Testis (tissue), 3 donors: ENCODE results near the gene GPHN. TPM values are rescaled to one million over a fixed set of nuclear protein-coding genes. Genes with fewer than 3 reads are reported as not detected.

Experiments
- DNase-seq: peaks from one replicate; pipeline ENCODE4 v3.0.0-alpha.2; 2019
- H3K27ac ChIP-seq, 2 donors: fragments of 200-600 bp; sonication (generic); one replicate each; pipeline ENCODE4 v1.5.1; 2019
- H3K27me3 ChIP-seq: fragments of 200-600 bp; sonication (generic); one replicate; pipeline ENCODE4 v1.5.1; 2019
- H3K36me3 ChIP-seq: fragments of 200-600 bp; sonication (generic); one replicate; pipeline ENCODE4 v1.5.1; 2017; ENCODE audit warnings: low read depth; ENCODE audit errors: missing control alignments
- H3K4me1 ChIP-seq: fragments of 200-600 bp; sonication (generic); one replicate; pipeline ENCODE4 v1.5.1; 2019
- H3K4me3 ChIP-seq, 2 donors: fragments of 200-600 bp; sonication (generic); one replicate each; pipeline ENCODE4 v1.5.1; 2017 to 2019
- H3K9me3 ChIP-seq: fragments of 200-600 bp; sonication (generic); one replicate; pipeline ENCODE4 v1.5.1; 2017
- POLR2A ChIP-seq: fragments of 450-650 bp; IDR thresholded peaks from one replicate; pipeline ENCODE4 v1.6.1; 2017; ENCODE audit warnings: antibody characterized with exemption, mild to moderate bottlenecking, moderate library complexity
- WGBS, 2 donors: methylation state at CpG; one replicate each; pipeline ENCODE4 v1.1.5; 2018; 5-methylcytosine and 5-hydroxymethylcytosine counted together
- intact Hi-C: fragments of 100-400 bp; cut with DNase I; formaldehyde crosslinking; loops from one replicate; pipeline ENCODE4 v1.15.1; 2023; ENCODE audit warnings: low total_unique reads
- polyA plus RNA-seq: library from polyadenylated mRNA; stranded (reverse); fragments of 350-450 nt; fragmentation: Illumina TruSeq; extraction: RNeasy Lipid Tissue Mini Kit (QIAGEN cat#74804); gene quantifications from one replicate; pipeline ENCODE4 v1.2.3, GENCODE V29; 2014; ENCODE audit warnings: low read depth, low replicate concordance; ENCODE audit not compliant: insufficient read depth
- total RNA-seq, 2 donors: library from RNA; depleted of rRNA; stranded (reverse); fragments of >200 nt; gene quantifications; one replicate each; pipeline ENCODE4 v1.2.3, GENCODE V29; 2016
- TF ChIP-seq, protein P1 (sequence below), 3 experiments: fragments of 450-650 bp in 2 of 3; fragments of 200-600 bp in 1 of 3; sonication (generic) in 1 of 3; IDR thresholded peaks; one replicate each; pipeline ENCODE4 v1.5.1; 2016 to 2019; ENCODE audit warnings: antibody characterized with exemption in 3 of 3, mild to moderate bottlenecking in 2 of 3, moderate library complexity in 1 of 3

GPHN gene
- total and polyA plus RNA-seq, 3 donors from 2014 or later, result 14.2 to 26.5 (median 25.4) TPM

DNA sequence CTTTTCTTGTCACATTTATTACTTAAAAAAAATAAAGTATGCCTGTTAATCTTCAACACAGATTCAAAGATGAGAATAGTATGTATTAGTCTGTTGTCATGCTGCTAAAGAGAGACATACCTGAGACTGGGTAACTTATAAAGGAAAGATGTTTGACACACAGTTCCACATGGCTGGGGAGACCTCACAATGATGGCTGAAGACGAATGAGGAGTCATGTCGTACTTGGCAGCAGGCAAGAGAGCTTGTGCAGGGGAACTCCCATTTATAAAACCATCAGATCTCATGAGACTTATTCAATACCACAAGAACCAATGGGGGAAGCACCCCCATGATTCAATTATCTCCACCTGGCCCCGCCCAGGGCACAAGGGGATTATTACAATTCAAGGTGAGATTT lies 345.4 kb downstream of the GPHN start:
- TF ChIP-seq, protein P1, sequence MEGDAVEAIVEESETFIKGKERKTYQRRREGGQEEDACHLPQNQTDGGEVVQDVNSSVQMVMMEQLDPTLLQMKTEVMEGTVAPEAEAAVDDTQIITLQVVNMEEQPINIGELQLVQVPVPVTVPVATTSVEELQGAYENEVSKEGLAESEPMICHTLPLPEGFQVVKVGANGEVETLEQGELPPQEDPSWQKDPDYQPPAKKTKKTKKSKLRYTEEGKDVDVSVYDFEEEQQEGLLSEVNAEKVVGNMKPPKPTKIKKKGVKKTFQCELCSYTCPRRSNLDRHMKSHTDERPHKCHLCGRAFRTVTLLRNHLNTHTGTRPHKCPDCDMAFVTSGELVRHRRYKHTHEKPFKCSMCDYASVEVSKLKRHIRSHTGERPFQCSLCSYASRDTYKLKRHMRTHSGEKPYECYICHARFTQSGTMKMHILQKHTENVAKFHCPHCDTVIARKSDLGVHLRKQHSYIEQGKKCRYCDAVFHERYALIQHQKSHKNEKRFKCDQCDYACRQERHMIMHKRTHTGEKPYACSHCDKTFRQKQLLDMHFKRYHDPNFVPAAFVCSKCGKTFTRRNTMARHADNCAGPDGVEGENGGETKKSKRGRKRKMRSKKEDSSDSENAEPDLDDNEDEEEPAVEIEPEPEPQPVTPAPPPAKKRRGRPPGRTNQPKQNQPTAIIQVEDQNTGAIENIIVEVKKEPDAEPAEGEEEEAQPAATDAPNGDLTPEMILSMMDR (IDR thresholded peaks at IDR 0.05), result no peak
- no peak for TF ChIP-seq POLR2A
- Histone ChIP-seq H3K27ac (no peak overlapping the region), H3K4me1 (no peaks in the 10 kb centered on the region), H3K9me3 (no peaks in the 10 kb centered on the region), H3K36me3 (no peaks in the 10 kb centered on the region), H3K27me3 (no peaks in the 10 kb centered on the region), H3K4me3 (no peak overlapping the region)
- intact Hi-C loops, result no loop called here
- 91% methylated on average over 3 of the region's 3 CpGs for WGBS, 2 donors
- DNase-seq, result no peak

DNA sequence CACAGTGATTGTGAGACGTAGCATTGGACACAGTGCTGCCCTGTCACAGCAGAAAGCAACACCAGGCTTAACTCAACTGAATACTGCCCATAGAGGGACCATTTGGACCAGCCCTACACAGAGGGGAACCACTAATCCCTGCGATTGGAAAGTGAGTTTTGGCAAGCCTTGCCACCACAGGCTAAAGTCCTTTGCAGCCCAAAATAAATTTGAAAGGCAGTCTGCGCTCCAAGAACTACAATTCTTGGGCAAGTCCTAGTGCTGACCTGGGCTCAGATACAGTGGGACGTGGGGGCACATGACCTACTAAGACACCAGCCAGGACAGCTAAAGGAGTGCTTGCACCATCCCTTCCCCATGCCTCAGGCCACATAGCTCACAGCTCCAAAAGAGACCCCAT lies 349.9 kb downstream of the GPHN start:
- Histone ChIP-seq H3K9me3 (no peaks in the 10 kb centered on the region), H3K36me3 (no peaks in the 10 kb centered on the region), H3K4me1 (no peaks in the 10 kb centered on the region), H3K27ac (no peak overlapping the region), H3K4me3 (no peak overlapping the region), H3K27me3 (no peaks in the 10 kb centered on the region)
- DNase-seq, result no peak
- TF ChIP-seq, protein P1 (IDR thresholded peaks at IDR 0.05), result no peak
- no peak for TF ChIP-seq POLR2A
- WGBS, 2 donors, result 92 to 96% methylated on average over 4 of the region's 4 CpGs
- intact Hi-C loops, result no loop called here

DNA sequence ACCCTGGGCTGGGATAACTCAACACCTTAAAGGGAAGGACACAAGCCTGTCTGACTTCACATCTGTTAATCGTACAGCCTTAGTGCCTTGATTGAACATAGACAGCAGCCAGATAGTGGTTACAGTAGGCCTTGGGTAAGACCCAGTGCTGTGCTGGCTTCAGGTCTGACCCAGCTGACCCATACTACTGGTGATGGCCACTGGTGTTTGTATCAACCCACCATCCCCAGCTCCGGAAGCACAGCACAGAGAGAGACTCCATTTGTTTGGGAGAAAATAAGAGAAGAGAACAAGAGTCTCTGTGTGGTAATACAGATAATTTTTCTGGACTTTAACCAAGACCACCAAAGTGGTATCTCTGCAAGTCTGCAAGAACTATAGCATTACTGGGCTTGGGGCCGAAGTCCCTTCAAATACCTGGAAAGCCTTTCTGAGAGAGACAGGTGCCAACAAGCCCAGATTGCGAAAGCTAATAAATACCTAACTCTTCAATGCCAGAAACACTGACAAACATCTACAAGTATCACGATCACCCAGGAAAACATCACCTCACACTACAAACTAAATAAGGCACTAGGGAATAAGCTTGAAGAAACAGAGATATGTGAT lies 351.2 kb downstream of the GPHN start:
- intact Hi-C loops, result no loop called here
- Histone ChIP-seq H3K4me3 (no peak overlapping the region), H3K4me1 (no peaks in the 10 kb centered on the region), H3K36me3 (no peaks in the 10 kb centered on the region), H3K27me3 (no peaks in the 10 kb centered on the region), H3K9me3 (no peaks in the 10 kb centered on the region), H3K27ac (no peak overlapping the region)
- WGBS, 2 donors, result 92 to 93% methylated on average over 5 of the region's 5 CpGs
- DNase-seq, result no peak
- TF ChIP-seq, protein P1 (IDR thresholded peaks at IDR 0.05), result no peak
- TF ChIP-seq POLR2A, result no peak

GRCh38 chr14:66881596-66881995 lies 373.6 kb downstream of the GPHN start:
- no peak for TF ChIP-seq POLR2A
- TF ChIP-seq, protein P1 (IDR thresholded peaks at IDR 0.05), result no peak
- Histone ChIP-seq H3K36me3 (no peaks in the 10 kb centered on the region), H3K9me3 (no peaks in the 10 kb centered on the region), H3K4me3 (no peak overlapping the region), H3K27me3 (no peaks in the 10 kb centered on the region), H3K4me1 (no peaks in the 10 kb centered on the region), H3K27ac (no peak overlapping the region)
- intact Hi-C loops, result no loop called here
- DNase-seq, result no peak

- Histone ChIP-seq H3K4me1 (no peaks in the 10 kb centered on the region), H3K27ac (no peak overlapping the region), H3K9me3 (no peaks in the 10 kb centered on the region), H3K36me3 (no peaks in the 10 kb centered on the region), H3K27me3 (no peaks in the 10 kb centered on the region), H3K4me3 (no peak overlapping the region)
- intact Hi-C loops, result no loop called here
- TF ChIP-seq, protein P1 (IDR thresholded peaks at IDR 0.05), result no peak
- TF ChIP-seq POLR2A, result no peak
- no peak for DNase-seq
- 86 to 92% methylated on average over 2 of the region's 2 CpGs for WGBS, 2 donors
Observed at GRCh38 chr14:66884149-66884548, 376.2 kb downstream of the GPHN start.
